Sigmoid colon (tissue), 4 donors: ENCODE results near the gene MIEN1.
"Not testable (repeated sequence)": the region's sequence is repeated elsewhere in the genome, so short reads cannot be mapped to it uniquely, and the experiment has no call there.

Experiments used
- CTCF ChIP-seq, 4 experiments: fragments of 450-650 bp in 3 of 4; fragments of 200-600 bp in 1 of 4; IDR thresholded peaks; one replicate each; pipeline ENCODE4 v1.5.1; 2016 to 2019; ENCODE audit warnings: antibody characterized with exemption in 4 of 4, mild to moderate bottlenecking in 3 of 4, moderate library complexity in 2 of 4
- POLR2A ChIP-seq, 2 donors: fragments of 450-650 bp; IDR thresholded peaks; one replicate each; pipeline ENCODE4 v1.6.1; 2016; ENCODE audit warnings: antibody characterized with exemption in 2 of 2, mild to moderate bottlenecking in 2 of 2, moderate library complexity in 2 of 2
- POLR2AphosphoS5 ChIP-seq, 4 donors: sonication (generic); formaldehyde crosslinking; IDR thresholded peaks; one replicate each; pipeline ENCODE4 v1.6.1; 2017; ENCODE audit warnings: antibody characterized with exemption in 4 of 4

GRCh38 chr17:39711071-39711470 is 19.3 kb downstream of the MIEN1 start:
- TF ChIP-seq CTCF, POLR2AphosphoS5, POLR2A (IDR thresholded peaks at IDR 0.05): not testable (repeated sequence)
